Heart left ventricle (tissue), 16 donors: Measurements from ENCODE around the gene DNM3. TPM values are rescaled to one million over a fixed set of nuclear protein-coding genes. Genes with fewer than 3 reads are reported as not detected.

Experiments used
- ATAC-seq, 4 donors: fragments of 200-7000 bp; cut with Tn5 transposase; one replicate each; pipeline ENCODE4 v1.9.1; 2020 to 2022; ENCODE audit warnings: moderate library complexity in 4 of 4, mild to moderate bottlenecking in 3 of 4, moderate number of reproducible peaks in 1 of 4
- DNase-seq, 5 donors: peaks; one replicate each; pipeline ENCODE4 v3.0.0-alpha.2; 2020
- H3K27ac ChIP-seq, 12 donors: fragments of 200-600 bp; sonication (generic) in 4 of 12; one replicate each; pipeline versions ENCODE4 v1.5.0 to v1.8.0; 2016 to 2022; ENCODE audit warnings: mild to moderate bottlenecking in 2 of 12
- H3K27me3 ChIP-seq, 9 donors: fragments of 200-600 bp; sonication (generic) in 2 of 9; one replicate each; pipeline versions ENCODE4 v1.5.1 to v1.8.0; 2016 to 2022; ENCODE audit warnings: mild to moderate bottlenecking in 3 of 9
- H3K36me3 ChIP-seq, 9 donors: fragments of 200-600 bp; sonication (generic) in 2 of 9; one replicate each; pipeline versions ENCODE4 v1.5.0 to v1.8.0; 2018 to 2022; ENCODE audit warnings: mild to moderate bottlenecking in 2 of 9
- H3K4me1 ChIP-seq, 12 donors: fragments of 200-600 bp; sonication (generic) in 4 of 12; one replicate each; pipeline versions ENCODE4 v1.5.0 to v1.8.0; 2016 to 2022; ENCODE audit warnings: mild to moderate bottlenecking in 3 of 12
- H3K4me3 ChIP-seq, 12 donors: fragments of 200-600 bp; sonication (generic) in 4 of 12; one replicate each; pipeline versions ENCODE4 v1.5.0 to v1.8.0; 2017 to 2022; ENCODE audit warnings: mild to moderate bottlenecking in 9 of 12, moderate library complexity in 4 of 12
- H3K9me3 ChIP-seq, 12 donors: fragments of 200-600 bp; sonication (generic) in 4 of 12; one replicate each; pipeline versions ENCODE4 v1.5.0 to v1.8.0; 2016 to 2022; ENCODE audit warnings: mild to moderate bottlenecking in 1 of 12
- POLR2A ChIP-seq, 2 donors: fragments of 450-650 bp; IDR thresholded peaks; one replicate each; pipeline ENCODE4 v1.6.1; 2017; ENCODE audit warnings: antibody characterized with exemption in 2 of 2, mild to moderate bottlenecking in 2 of 2, moderate library complexity in 2 of 2
- WGBS, 4 donors: extraction: QIAGEN DNeasy Blood & Tissue Kit in 2 of 4; methylation state at CpG; one replicate each; pipeline versions ENCODE4 v1.1.5 to v1.1.7; 2013 to 2018; 5-methylcytosine and 5-hydroxymethylcytosine counted together
- intact Hi-C, 10 donors: fragments of 100-400 bp; cut with DNase I; formaldehyde crosslinking; loops; one replicate each; pipeline versions ENCODE4 v1.11.1 to v1.14.2; 2022
- polyA plus RNA-seq, 2 donors: library from polyadenylated mRNA; stranded (reverse); fragments of 200-250 nt; gene quantifications; one replicate each; pipeline ENCODE4 v1.2.3, GENCODE V29; 2013
- total RNA-seq, 9 donors: library from RNA; depleted of rRNA in 2 of 9; stranded (reverse); fragments of >200 nt in 2 of 9; fragmentation: NEBNext Ultra II Directional in 3 of 9; extraction: Animal tissue kit (Norgen Biotek cat#: 25700) in 3 of 9; gene quantifications; one replicate each; pipeline versions ENCODE4 v1.1.0 to v1.2.4, GENCODE V29; 2016 to 2023
- TF ChIP-seq, protein P1 (sequence below), 12 donors: fragments of 200-600 bp; sonication (generic) in 4 of 12; IDR thresholded peaks; one replicate each; pipeline versions ENCODE4 v1.5.0 to v1.8.0; 2018 to 2022; ENCODE audit warnings: antibody characterized with exemption in 12 of 12, mild to moderate bottlenecking in 5 of 12
- donor health status: ischemic (EF 13 %, LVEDD 7.1; RV severe dilation, severe dysfunction).
- donor health status: healthy with polysubstance abuse.
- donor health status: DM: no; HTN: yes; CAD: no.
- donor health status: DM: no; HTN: no; CAD: no.
- donor health status: ischemic (EF 25% LVEDD 6.9; RV normal size, moderate dysfunction).
- donor health status: ischemic (EF 25% LVEDD 5.7; RV mildly dilated, moderate dysfunction).
- donor health status: healthy.
- donor health status: DM: yes; HTN: yes; CAD: no.
- donor health status: ischemic (EF 35%, LVEDD 5.7; RV mildly dilated, moderate dysfunction).
- donor health status: nonischemic (EF 11% LVEDD 7.7; RV severe dilation, severe dysfunction).
- donor health status: DM: yes; HTN: yes; CAD: no.
- donor health status: PGD.
- donor health status: ischemic (EF 29% LVEDD 5.4; RV normal size, mild dysfunction).
- donor health status: nonischemic (EF 23%, LVEDD 6.1; RV moderate dilation, normal function).

DNM3 gene
- total and polyA plus RNA-seq, 11 donors, result 0.44 to 3.9 (median 1.9) TPM

GRCh38 chr1:172395576-172395975 lies 554.3 kb downstream of the DNM3 start:
- ATAC-seq (no peak), DNase-seq (no peak)
- H3K27me3 ChIP-seq, result no peaks in the 10 kb centered on the region
- H3K9me3 ChIP-seq, result no peaks in the 10 kb centered on the region
- no peak overlapping the region for H3K4me3 ChIP-seq
- peaks cover 0 to 74% (median 35%) of the 10 kb centered on the region in 12 donors for H3K4me1 ChIP-seq
- intact Hi-C loops, result loop anchor here in 8 of 10 donors (5.0 to 10.0 kb wide), 7 partner anchors 38 to 258 kb away; no protein-coding TSS in a partner anchor
- 90 to 96% (median 94%) methylated on average over 3 of the region's 3 CpGs for WGBS, 4 donors
- H3K36me3 ChIP-seq, result no peaks in the 10 kb centered on the region
- H3K27ac ChIP-seq, result peak overlapping the region in 1 of 12 donors; percentile 69
- TF ChIP-seq, protein P1, sequence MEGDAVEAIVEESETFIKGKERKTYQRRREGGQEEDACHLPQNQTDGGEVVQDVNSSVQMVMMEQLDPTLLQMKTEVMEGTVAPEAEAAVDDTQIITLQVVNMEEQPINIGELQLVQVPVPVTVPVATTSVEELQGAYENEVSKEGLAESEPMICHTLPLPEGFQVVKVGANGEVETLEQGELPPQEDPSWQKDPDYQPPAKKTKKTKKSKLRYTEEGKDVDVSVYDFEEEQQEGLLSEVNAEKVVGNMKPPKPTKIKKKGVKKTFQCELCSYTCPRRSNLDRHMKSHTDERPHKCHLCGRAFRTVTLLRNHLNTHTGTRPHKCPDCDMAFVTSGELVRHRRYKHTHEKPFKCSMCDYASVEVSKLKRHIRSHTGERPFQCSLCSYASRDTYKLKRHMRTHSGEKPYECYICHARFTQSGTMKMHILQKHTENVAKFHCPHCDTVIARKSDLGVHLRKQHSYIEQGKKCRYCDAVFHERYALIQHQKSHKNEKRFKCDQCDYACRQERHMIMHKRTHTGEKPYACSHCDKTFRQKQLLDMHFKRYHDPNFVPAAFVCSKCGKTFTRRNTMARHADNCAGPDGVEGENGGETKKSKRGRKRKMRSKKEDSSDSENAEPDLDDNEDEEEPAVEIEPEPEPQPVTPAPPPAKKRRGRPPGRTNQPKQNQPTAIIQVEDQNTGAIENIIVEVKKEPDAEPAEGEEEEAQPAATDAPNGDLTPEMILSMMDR (IDR thresholded peaks at IDR 0.05), result no peak
- TF ChIP-seq POLR2A (IDR thresholded peaks at IDR 0.05), result no peak

DNA sequence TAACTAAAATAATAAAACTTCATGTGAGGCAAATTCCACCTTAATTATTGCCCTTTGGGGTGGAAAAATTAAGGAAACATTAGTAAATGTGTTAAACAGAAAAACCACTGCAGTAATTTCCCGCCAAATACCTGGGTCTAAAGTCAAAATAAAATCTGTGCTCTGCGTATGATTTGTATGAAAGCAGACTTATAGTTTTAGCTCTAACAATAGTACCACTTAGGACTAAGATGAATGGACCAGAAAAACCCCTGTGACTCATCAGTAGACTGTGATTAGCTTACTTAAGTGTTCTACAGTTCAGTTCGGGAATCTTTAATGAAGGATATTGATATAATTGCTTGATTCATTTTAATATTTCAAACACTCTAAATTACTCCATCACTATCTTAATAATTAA lies 555.9 kb downstream of the DNM3 start:
- TF ChIP-seq, protein P1 (IDR thresholded peaks at IDR 0.05), result no peak
- TF ChIP-seq POLR2A (IDR thresholded peaks at IDR 0.05), result no peak
- DNase-seq, result no peak
- no peaks in the 10 kb centered on the region for H3K9me3 ChIP-seq
- H3K4me3 ChIP-seq, result no peak overlapping the region
- 58 to 64% (median 60%) methylated on average over 3 of the region's 3 CpGs for WGBS, 4 donors
- ATAC-seq, result peak; percentile 37 to 69 (median 48)
- H3K27ac ChIP-seq, result peak overlapping the region in 8 of 12 donors; percentile 41 to 78 (median 65)
- intact Hi-C loops, result loop anchor here in 8 of 10 donors (5.0 to 10.0 kb wide), 7 partner anchors 40 to 260 kb away; no protein-coding TSS in a partner anchor
- no peaks in the 10 kb centered on the region for H3K36me3 ChIP-seq
- H3K27me3 ChIP-seq, result no peaks in the 10 kb centered on the region
- peaks cover 0 to 64% (median 37%) of the 10 kb centered on the region in 12 donors for H3K4me1 ChIP-seq

DNA sequence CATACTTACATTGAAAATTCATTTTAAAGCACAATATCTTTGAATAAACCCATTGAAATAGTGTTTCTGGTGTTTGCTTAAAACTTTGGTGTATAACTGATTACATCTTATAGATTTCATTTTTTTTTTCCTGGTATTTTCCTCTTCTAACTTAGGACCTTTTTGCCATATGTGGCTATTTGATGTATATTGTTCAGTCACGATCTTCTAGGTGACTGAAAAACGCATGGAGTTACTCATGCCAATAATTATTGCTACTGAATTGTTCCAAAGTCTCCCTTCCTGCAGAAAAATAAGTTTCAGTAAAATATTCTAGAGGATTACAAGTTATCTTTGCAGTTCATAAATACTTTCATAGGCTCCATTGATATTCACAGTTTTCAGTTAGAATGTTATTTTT lies 556.3 kb downstream of the DNM3 start:
- H3K36me3 ChIP-seq, result no peaks in the 10 kb centered on the region
- peak overlapping the region in 10 of 12 donors; percentile 19 to 78 (median 66) for H3K27ac ChIP-seq
- no peak overlapping the region for H3K4me3 ChIP-seq
- peaks cover 0 to 64% (median 37%) of the 10 kb centered on the region in 12 donors for H3K4me1 ChIP-seq
- no peak for ATAC-seq
- H3K9me3 ChIP-seq, result no peaks in the 10 kb centered on the region
- WGBS, 4 donors, result 84 to 91% (median 87%) methylated on average over 2 of the region's 2 CpGs
- no peak for TF ChIP-seq POLR2A (IDR thresholded peaks at IDR 0.05)
- TF ChIP-seq, protein P1 (IDR thresholded peaks at IDR 0.05), result no peak
- DNase-seq, result no peak
- intact Hi-C loops, result loop anchor here in 8 of 10 donors (2.0 to 10.0 kb wide), 12 partner anchors 39 to 395 kb away; no protein-coding TSS in a partner anchor
- no peaks in the 10 kb centered on the region for H3K27me3 ChIP-seq

- intact Hi-C loops, result loop anchor here in 8 of 10 donors (2.0 to 10.0 kb wide), 12 partner anchors 39 to 395 kb away; no protein-coding TSS in a partner anchor
- H3K4me1 ChIP-seq, result peaks cover 0 to 60% (median 35%) of the 10 kb centered on the region in 12 donors
- H3K9me3 ChIP-seq, result no peaks in the 10 kb centered on the region
These were observed 556.9 kb downstream of the DNM3 start for GRCh38 chr1:172398193-172398592.

More at GRCh38 chr1:172398193-172398592, 556.9 kb downstream of the DNM3 start:
- TF ChIP-seq, protein P1 (IDR thresholded peaks at IDR 0.05), result no peak
- no peak for TF ChIP-seq POLR2A (IDR thresholded peaks at IDR 0.05)
- 20 to 52% (median 35%) methylated on average over 2 of the region's 2 CpGs for WGBS, 4 donors
- no peaks in the 10 kb centered on the region for H3K36me3 ChIP-seq
- H3K4me3 ChIP-seq, result no peak overlapping the region
- ATAC-seq, result peak; percentile 68 to 81 (median 79)
- H3K27me3 ChIP-seq, result no peaks in the 10 kb centered on the region
- H3K27ac ChIP-seq, result peak overlapping the region in 11 of 12 donors; percentile 19 to 78 (median 68)
- peak in 2 of 5 donors; percentile 45 to 46 for DNase-seq
